IPS DF 6.9 (cell line): ENCODE measurements around the gene PRKCE.

Experiments
- DNase-seq: peaks from one replicate; pipeline ENCODE4 v3.0.0-alpha.2; 2013; ENCODE audit warnings: low read depth, low spot score
- H3K27ac ChIP-seq: one replicate; pipeline ENCODE4 v1.5.1; 2013; ENCODE audit warnings: low read length, control low read depth
- H3K27me3 ChIP-seq: 2 replicates; pipeline ENCODE4 v1.6.1; 2013; ENCODE audit warnings: mild to moderate bottlenecking, low read length; ENCODE audit not compliant: control insufficient read depth, insufficient read depth
- H3K36me3 ChIP-seq: 2 replicates; pipeline ENCODE4 v1.6.1; 2013; ENCODE audit warnings: low read length; ENCODE audit not compliant: control insufficient read depth, insufficient read depth
- H3K4me1 ChIP-seq: 2 replicates; pipeline ENCODE4 v1.6.1; 2013; ENCODE audit warnings: low read length; ENCODE audit not compliant: control insufficient read depth, insufficient read depth
- H3K4me3 ChIP-seq: 2 replicates; pipeline ENCODE4 v1.5.1; 2013; ENCODE audit warnings: mild to moderate bottlenecking, low read length
- H3K9me3 ChIP-seq: 2 replicates; pipeline ENCODE4 v1.6.1; 2013; ENCODE audit warnings: low read length, inconsistent platforms; ENCODE audit not compliant: control insufficient read depth, insufficient read depth
- WGBS: extraction: QIAGEN DNeasy Blood & Tissue Kit; methylation state at CpG from one replicate; pipeline ENCODE4 v1.1.7; 2013; ENCODE audit warnings: mixed read lengths, missing lambda C conversion rate; ENCODE audit not compliant: insufficient read length, insufficient coverage; 5-methylcytosine and 5-hydroxymethylcytosine counted together

Gene PRKCE

GRCh38 chr2:46231721-46232120, 580.2 kb downstream of the PRKCE start:
- Histone ChIP-seq H3K27me3 (no peaks in the 10 kb centered on the region), H3K9me3 (no peaks in the 10 kb centered on the region), H3K4me3 (no peak overlapping the region), H3K27ac (no peak overlapping the region), H3K36me3 (no peaks in the 10 kb centered on the region), H3K4me1 (peaks cover 8% of the 10 kb centered on the region; the same call in 1 of the 2 replicates)
- no CpG with 5 or more reads among the region's 5 CpGs for WGBS
- no peak for DNase-seq

- no CpG with 5 or more reads among the region's 7 CpGs for WGBS
- no peak overlapping the region for H3K4me3 ChIP-seq
- no peaks in the 10 kb centered on the region for H3K27me3 ChIP-seq
- H3K27ac ChIP-seq: no peak overlapping the region
- no peaks in the 10 kb centered on the region for H3K36me3 ChIP-seq
- H3K4me1 ChIP-seq: peaks cover 8% of the 10 kb centered on the region; the same call in 1 of the 2 replicates
- DNase-seq: no peak
- H3K9me3 ChIP-seq: no peaks in the 10 kb centered on the region
Measured at GRCh38 chr2:46232860-46233259, 581.4 kb downstream of the PRKCE start.

GRCh38 chr2:46236006-46236875, 584.8 kb downstream of the PRKCE start:
- no peak for DNase-seq
- H3K4me1 ChIP-seq: 0 out of 2 replicates have a peak, but pooled peaks cover 2% of the 10 kb centered on the region
- WGBS: no CpG with 5 or more reads among the region's 4 CpGs
- H3K27ac ChIP-seq: no peak overlapping the region
- H3K27me3 ChIP-seq: no peaks in the 10 kb centered on the region
- no peaks in the 10 kb centered on the region for H3K9me3 ChIP-seq
- no peaks in the 10 kb centered on the region for H3K36me3 ChIP-seq
- H3K4me3 ChIP-seq: no peak overlapping the region

DNA sequence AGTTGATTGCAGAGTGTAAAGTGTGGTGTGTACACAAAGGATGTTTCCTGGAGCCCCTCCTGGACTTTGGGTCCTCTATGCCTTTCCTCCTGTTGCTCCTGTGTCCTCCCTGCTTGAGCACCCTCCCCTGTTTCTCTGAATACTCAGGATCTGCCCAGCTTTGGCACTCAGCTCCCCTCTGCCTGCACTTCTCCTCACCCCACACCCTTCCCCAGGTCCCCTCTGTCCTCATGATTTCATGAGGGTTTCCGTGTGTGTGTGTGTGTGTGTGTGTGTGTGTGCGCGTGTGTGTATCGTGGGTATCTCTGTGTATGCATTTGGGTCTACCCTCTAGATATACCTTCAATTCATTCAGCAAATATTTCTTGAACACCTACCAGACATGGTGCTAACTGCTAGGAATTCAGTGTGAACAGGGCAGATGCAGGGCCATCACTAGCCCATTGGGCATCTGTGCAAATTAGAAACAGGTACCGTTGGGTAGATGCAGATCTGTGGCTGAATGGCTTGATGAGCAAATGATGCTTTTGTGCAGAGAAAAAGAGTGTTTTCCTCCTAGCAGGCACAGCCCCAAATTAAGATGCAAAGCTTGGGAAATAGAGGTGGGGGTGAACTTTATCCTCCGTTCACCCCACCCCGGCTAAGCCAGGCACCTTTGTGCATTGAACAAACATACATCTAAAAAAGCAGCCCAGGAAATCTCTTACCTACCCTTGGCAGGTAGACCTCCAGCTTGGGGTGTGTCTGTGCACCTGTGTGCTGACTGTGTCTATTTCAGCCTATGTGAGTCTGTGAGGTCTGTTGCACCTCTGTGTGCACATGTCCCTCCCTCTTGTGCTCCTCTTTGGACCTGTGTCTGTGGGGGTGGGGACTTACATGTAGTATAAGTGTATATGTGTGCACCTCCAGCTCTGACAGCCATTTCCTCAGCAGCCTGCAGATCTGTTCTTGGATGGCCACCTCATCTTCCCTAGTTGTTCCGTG, 585.7 kb downstream of the PRKCE start:
- DNase-seq: no peak
- H3K27ac ChIP-seq: no peak overlapping the region

More for the DNA sequence above, 585.7 kb downstream of the PRKCE start:
- no peak overlapping the region for H3K4me3 ChIP-seq
- no peaks in the 10 kb centered on the region for H3K36me3 ChIP-seq
- no peaks in the 10 kb centered on the region for H3K4me1 ChIP-seq
- H3K27me3 ChIP-seq: no peaks in the 10 kb centered on the region
- WGBS: no CpG with 5 or more reads among the region's 8 CpGs
- no peaks in the 10 kb centered on the region for H3K9me3 ChIP-seq
